GM12878 (cell line): ENCODE data around the gene PELI2. TPM values are rescaled to one million over a fixed set of nuclear protein-coding genes. Genes with fewer than 3 reads are reported as not detected.

ENCODE experiments used
- CHD4 ChIP-seq: fragments of 200-600 bp; sonication (generic); IDR thresholded peaks from 2 replicates; pipeline ENCODE4 v1.6.1; 2016; ENCODE audit warnings: mild to moderate bottlenecking
- MEF2A ChIP-seq: IDR thresholded peaks from 2 replicates; pipeline ENCODE4 v1.6.1; 2011; ENCODE audit warnings: low read depth, mild to moderate bottlenecking, low read length, moderate library complexity; ENCODE audit not compliant: insufficient read depth
- ZNF207 ChIP-seq: fragments of 450-650 bp; IDR thresholded peaks from 2 replicates; pipeline ENCODE4 v1.6.1; 2014; ENCODE audit warnings: antibody characterized with exemption, mild to moderate bottlenecking, borderline replicate concordance
- polyA plus RNA-seq, 11 experiments: library from polyadenylated mRNA; depleted of rRNA in 4 of 11; unstranded in 6 of 11; stranded (reverse) in 5 of 11; fragments of >200 nt; fragmentation: Nextera tagmentation in 4 of 11; fragmentation: Illumina TruSeq in 1 of 11; extraction: Ambion mirVana in 4 of 11; extraction: Trizol in 1 of 11; gene quantifications; 1 replicate in 1 of 11; 2 replicates in 10 of 11; pipeline versions ENCODE4 v1.2.1 to v1.2.3, GENCODE V29; 2011 to 2016; ENCODE audit warnings: inconsistent platforms in 2 of 11, missing spikeins in 2 of 11, low read depth in 1 of 11
- total RNA-seq, 4 experiments: library from RNA; depleted of rRNA in 3 of 4; stranded (reverse); fragments of >200 nt in 3 of 4; fragmentation: Illumina TruSeq in 1 of 4; extraction: Trizol in 1 of 4; gene quantifications; 2 replicates each; pipeline versions ENCODE4 v1.2.1 to v1.2.3, GENCODE V29; 2013 to 2021
- TF ChIP-seq, protein P1 (sequence below): fragments of 450-650 bp; IDR thresholded peaks from 2 replicates; pipeline ENCODE4 v1.6.1; 2017; ENCODE audit warnings: mild to moderate bottlenecking, moderate library complexity
- TF ChIP-seq, protein P2 (sequence below): fragments of 450-650 bp; formaldehyde crosslinking; IDR thresholded peaks from 2 replicates; pipeline ENCODE4 v1.4.0; 2020; ENCODE audit warnings: mild to moderate bottlenecking, moderate library complexity

Gene PELI2
- total and polyA plus RNA-seq, 10 of the 15 experiments (the other 5 are each of a cell fraction or from before 2014, with no cell fraction given), result under 0.01 to 0.10 (median 0.01) TPM; not detected in 3

DNA sequence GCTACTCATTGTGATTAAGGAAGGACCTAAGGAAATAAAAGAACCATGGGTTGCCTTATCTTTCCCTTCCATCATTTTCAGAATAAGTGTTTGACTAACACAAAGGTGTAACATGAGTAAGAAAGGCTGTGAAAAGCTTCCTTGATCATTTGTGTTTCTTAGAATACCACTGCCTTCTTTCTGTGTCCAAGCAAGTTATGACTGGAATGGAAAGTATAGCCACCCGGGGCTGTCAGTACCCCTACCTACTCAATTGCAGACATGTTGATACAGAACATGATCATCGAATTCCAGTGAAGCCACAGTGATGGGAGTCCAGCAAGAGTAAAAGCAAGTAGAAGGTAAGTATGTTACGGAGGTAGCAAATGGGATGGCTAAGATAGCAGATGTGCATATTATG is 209.8 kb downstream of the PELI2 start (continued):
- TF ChIP-seq, protein P1, sequence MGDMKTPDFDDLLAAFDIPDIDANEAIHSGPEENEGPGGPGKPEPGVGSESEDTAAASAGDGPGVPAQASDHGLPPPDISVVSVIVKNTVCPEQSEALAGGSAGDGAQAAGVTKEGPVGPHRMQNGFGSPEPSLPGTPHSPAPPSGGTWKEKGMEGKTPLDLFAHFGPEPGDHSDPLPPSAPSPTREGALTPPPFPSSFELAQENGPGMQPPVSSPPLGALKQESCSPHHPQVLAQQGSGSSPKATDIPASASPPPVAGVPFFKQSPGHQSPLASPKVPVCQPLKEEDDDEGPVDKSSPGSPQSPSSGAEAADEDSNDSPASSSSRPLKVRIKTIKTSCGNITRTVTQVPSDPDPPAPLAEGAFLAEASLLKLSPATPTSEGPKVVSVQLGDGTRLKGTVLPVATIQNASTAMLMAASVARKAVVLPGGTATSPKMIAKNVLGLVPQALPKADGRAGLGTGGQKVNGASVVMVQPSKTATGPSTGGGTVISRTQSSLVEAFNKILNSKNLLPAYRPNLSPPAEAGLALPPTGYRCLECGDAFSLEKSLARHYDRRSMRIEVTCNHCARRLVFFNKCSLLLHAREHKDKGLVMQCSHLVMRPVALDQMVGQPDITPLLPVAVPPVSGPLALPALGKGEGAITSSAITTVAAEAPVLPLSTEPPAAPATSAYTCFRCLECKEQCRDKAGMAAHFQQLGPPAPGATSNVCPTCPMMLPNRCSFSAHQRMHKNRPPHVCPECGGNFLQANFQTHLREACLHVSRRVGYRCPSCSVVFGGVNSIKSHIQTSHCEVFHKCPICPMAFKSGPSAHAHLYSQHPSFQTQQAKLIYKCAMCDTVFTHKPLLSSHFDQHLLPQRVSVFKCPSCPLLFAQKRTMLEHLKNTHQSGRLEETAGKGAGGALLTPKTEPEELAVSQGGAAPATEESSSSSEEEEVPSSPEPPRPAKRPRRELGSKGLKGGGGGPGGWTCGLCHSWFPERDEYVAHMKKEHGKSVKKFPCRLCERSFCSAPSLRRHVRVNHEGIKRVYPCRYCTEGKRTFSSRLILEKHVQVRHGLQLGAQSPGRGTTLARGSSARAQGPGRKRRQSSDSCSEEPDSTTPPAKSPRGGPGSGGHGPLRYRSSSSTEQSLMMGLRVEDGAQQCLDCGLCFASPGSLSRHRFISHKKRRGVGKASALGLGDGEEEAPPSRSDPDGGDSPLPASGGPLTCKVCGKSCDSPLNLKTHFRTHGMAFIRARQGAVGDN, result no peak
- TF ChIP-seq ZNF207 (no peak), CHD4 (no peak), MEF2A (no peak)
- TF ChIP-seq, protein P2, sequence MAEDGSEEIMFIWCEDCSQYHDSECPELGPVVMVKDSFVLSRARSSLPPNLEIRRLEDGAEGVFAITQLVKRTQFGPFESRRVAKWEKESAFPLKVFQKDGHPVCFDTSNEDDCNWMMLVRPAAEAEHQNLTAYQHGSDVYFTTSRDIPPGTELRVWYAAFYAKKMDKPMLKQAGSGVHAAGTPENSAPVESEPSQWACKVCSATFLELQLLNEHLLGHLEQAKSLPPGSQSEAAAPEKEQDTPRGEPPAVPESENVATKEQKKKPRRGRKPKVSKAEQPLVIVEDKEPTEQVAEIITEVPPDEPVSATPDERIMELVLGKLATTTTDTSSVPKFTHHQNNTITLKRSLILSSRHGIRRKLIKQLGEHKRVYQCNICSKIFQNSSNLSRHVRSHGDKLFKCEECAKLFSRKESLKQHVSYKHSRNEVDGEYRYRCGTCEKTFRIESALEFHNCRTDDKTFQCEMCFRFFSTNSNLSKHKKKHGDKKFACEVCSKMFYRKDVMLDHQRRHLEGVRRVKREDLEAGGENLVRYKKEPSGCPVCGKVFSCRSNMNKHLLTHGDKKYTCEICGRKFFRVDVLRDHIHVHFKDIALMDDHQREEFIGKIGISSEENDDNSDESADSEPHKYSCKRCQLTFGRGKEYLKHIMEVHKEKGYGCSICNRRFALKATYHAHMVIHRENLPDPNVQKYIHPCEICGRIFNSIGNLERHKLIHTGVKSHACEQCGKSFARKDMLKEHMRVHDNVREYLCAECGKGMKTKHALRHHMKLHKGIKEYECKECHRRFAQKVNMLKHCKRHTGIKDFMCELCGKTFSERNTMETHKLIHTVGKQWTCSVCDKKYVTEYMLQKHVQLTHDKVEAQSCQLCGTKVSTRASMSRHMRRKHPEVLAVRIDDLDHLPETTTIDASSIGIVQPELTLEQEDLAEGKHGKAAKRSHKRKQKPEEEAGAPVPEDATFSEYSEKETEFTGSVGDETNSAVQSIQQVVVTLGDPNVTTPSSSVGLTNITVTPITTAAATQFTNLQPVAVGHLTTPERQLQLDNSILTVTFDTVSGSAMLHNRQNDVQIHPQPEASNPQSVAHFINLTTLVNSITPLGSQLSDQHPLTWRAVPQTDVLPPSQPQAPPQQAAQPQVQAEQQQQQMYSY (CRISPR knock-in tag), result no peak
